Gastroesophageal sphincter (tissue), 4 donors: ENCODE results near the gene C3orf20. TPM values are rescaled to one million over a fixed set of nuclear protein-coding genes. Genes with fewer than 3 reads are reported as not detected.

ENCODE experiments used
- ATAC-seq: fragments of 150-250 bp; one replicate; pipeline ENCODE4 v1.9.1; 2016; ENCODE audit warnings: mild to moderate bottlenecking, moderate library complexity
- H3K27ac ChIP-seq, 4 donors: fragments of 200-600 bp; sonication (generic) in 3 of 4; 1 replicate in 3 of 4; 2 replicates in 1 of 4; pipeline ENCODE4 v1.5.1; 2016 to 2019
- H3K27me3 ChIP-seq: fragments of 200-600 bp; sonication (generic); one replicate; pipeline ENCODE4 v1.5.1; 2019
- H3K36me3 ChIP-seq, 2 donors: fragments of 200-600 bp; sonication (generic); one replicate each; pipeline ENCODE4 v1.5.1; 2019; ENCODE audit warnings: control low read depth in 1 of 2
- H3K4me1 ChIP-seq, 3 donors: fragments of 200-600 bp; sonication (generic); 1 replicate in 2 of 3; 2 replicates in 1 of 3; pipeline ENCODE4 v1.5.1; 2016 to 2019; ENCODE audit warnings: control low read depth in 2 of 3
- H3K4me3 ChIP-seq, 2 donors: fragments of 200-600 bp; sonication (generic); one replicate each; pipeline ENCODE4 v1.5.1; 2019; ENCODE audit warnings: mild to moderate bottlenecking in 1 of 2, moderate library complexity in 1 of 2
- H3K9me3 ChIP-seq, 3 donors: fragments of 200-600 bp; sonication (generic); one replicate each; pipeline ENCODE4 v1.5.1; 2017 to 2019; ENCODE audit warnings: control low read depth in 2 of 3
- CTCF ChIP-seq, 4 experiments: fragments of 200-600 bp in 2 of 4; fragments of 450-650 bp in 2 of 4; sonication (generic) in 1 of 4; IDR thresholded peaks; one replicate each; pipeline ENCODE4 v1.5.1; 2017 to 2019; ENCODE audit warnings: antibody characterized with exemption in 4 of 4, mild to moderate bottlenecking in 2 of 4, moderate library complexity in 2 of 4
- EP300 ChIP-seq: sonication (generic); formaldehyde crosslinking; IDR thresholded peaks from one replicate; pipeline ENCODE4 v1.6.1; 2017; ENCODE audit warnings: antibody characterized with exemption, mild to moderate bottlenecking
- POLR2A ChIP-seq, 2 donors: fragments of 450-650 bp; IDR thresholded peaks; one replicate each; pipeline ENCODE4 v1.6.1; 2017; ENCODE audit warnings: antibody characterized with exemption in 2 of 2, mild to moderate bottlenecking in 2 of 2, moderate library complexity in 1 of 2
- POLR2AphosphoS5 ChIP-seq: sonication (generic); formaldehyde crosslinking; IDR thresholded peaks from one replicate; pipeline ENCODE4 v1.6.1; 2017; ENCODE audit warnings: antibody characterized with exemption
- WGBS, 2 donors: methylation state at CpG; one replicate each; pipeline ENCODE4 v1.1.5; 2018; ENCODE audit warnings: low coverage in 1 of 2; 5-methylcytosine and 5-hydroxymethylcytosine counted together
- total RNA-seq, 4 donors: library from RNA; depleted of rRNA; stranded (reverse); fragments of >200 nt; gene quantifications; one replicate each; pipeline ENCODE4 v1.1.0, GENCODE V29; 2016

The C3orf20 gene
- total RNA-seq, 4 donors from 2014 or later, result 0.13 TPM; not detected in 3

GRCh38 chr3:14797731-14798130 is 122.8 kb downstream of the C3orf20 start:
- WGBS, 2 donors, result 81% methylated on average over 3 of the region's 4 CpGs; no CpG with 5 or more reads in 1 of the 2 donors
- Histone ChIP-seq H3K36me3 (no peaks in the 10 kb centered on the region), H3K4me3 (no peak overlapping the region), H3K4me1 (peaks cover 0 to 25% (median 8%) of the 10 kb centered on the region in 3 donors), H3K9me3 (no peaks in the 10 kb centered on the region), H3K27ac (no peak overlapping the region), H3K27me3 (peaks cover 15% of the 10 kb centered on the region)
- ATAC-seq, result no peak
- no peak for TF ChIP-seq EP300
- TF ChIP-seq POLR2AphosphoS5, result no peak
- no peak for TF ChIP-seq POLR2A (IDR thresholded peaks at IDR 0.05)
- TF ChIP-seq CTCF (IDR thresholded peaks at IDR 0.05), result no peak

DNA sequence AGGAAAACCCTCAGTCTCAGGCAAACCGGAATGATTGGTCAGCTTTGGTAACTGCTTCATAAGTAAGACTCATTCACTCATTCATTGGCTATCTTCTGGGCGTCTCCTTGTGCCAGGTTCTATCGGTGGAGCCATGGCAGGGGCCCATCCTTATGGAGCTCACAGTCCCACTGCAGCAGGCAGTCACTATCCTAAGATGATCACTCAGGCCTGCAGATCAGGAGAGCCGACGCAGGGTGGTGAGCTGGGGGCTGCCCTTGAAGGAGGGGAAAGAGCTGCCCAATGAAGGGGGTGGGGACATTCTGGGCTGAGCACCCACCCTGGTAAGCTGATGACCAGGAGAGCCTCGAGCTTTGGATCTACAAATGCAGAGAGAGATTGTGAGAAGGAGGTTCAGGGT is 123.3 kb downstream of the C3orf20 start:
- Histone ChIP-seq H3K4me1 (peaks cover 0 to 20% (median 4%) of the 10 kb centered on the region in 3 donors), H3K4me3 (no peak overlapping the region), H3K27me3 (peaks cover 15% of the 10 kb centered on the region), H3K36me3 (no peaks in the 10 kb centered on the region), H3K9me3 (no peaks in the 10 kb centered on the region), H3K27ac (no peak overlapping the region)
- 71 to 92% methylated on average over 1 to 2 of the region's 6 CpGs for WGBS, 2 donors
- no peak for ATAC-seq
- TF ChIP-seq EP300 (no peak), POLR2AphosphoS5 (no peak)

GRCh38 chr3:14799146-14799545 is 124.2 kb downstream of the C3orf20 start:
- no peaks in the 10 kb centered on the region for H3K36me3 ChIP-seq
- H3K27ac ChIP-seq, result no peak overlapping the region
- peaks cover 0 to 20% (median 0%) of the 10 kb centered on the region in 3 donors for H3K4me1 ChIP-seq
- ATAC-seq, result no peak
- H3K9me3 ChIP-seq, result no peaks in the 10 kb centered on the region
- peaks cover 15% of the 10 kb centered on the region for H3K27me3 ChIP-seq
- H3K4me3 ChIP-seq, result no peak overlapping the region
- no peak for TF ChIP-seq EP300
- TF ChIP-seq CTCF (IDR thresholded peaks at IDR 0.05), result no peak
- TF ChIP-seq POLR2AphosphoS5, result no peak
- no peak for TF ChIP-seq POLR2A (IDR thresholded peaks at IDR 0.05)
- 66 to 87% methylated on average over 3 to 4 of the region's 4 CpGs for WGBS, 2 donors

GRCh38 chr3:14801031-14801430 is 126.1 kb downstream of the C3orf20 start:
- H3K4me3 ChIP-seq, result no peak overlapping the region
- no peak overlapping the region for H3K27ac ChIP-seq
- 91 to 97% methylated on average over 6 to 8 of the region's 9 CpGs for WGBS, 2 donors
- H3K36me3 ChIP-seq, result no peaks in the 10 kb centered on the region
- no peak for ATAC-seq
- H3K27me3 ChIP-seq, result peaks cover 15% of the 10 kb centered on the region
- no peaks in the 10 kb centered on the region for H3K9me3 ChIP-seq
- TF ChIP-seq POLR2AphosphoS5, result no peak
- TF ChIP-seq POLR2A (IDR thresholded peaks at IDR 0.05), result no peak
- no peak for TF ChIP-seq EP300
- no peak for TF ChIP-seq CTCF (IDR thresholded peaks at IDR 0.05)
- peaks cover 0 to 34% (median 0%) of the 10 kb centered on the region in 3 donors for H3K4me1 ChIP-seq

DNA sequence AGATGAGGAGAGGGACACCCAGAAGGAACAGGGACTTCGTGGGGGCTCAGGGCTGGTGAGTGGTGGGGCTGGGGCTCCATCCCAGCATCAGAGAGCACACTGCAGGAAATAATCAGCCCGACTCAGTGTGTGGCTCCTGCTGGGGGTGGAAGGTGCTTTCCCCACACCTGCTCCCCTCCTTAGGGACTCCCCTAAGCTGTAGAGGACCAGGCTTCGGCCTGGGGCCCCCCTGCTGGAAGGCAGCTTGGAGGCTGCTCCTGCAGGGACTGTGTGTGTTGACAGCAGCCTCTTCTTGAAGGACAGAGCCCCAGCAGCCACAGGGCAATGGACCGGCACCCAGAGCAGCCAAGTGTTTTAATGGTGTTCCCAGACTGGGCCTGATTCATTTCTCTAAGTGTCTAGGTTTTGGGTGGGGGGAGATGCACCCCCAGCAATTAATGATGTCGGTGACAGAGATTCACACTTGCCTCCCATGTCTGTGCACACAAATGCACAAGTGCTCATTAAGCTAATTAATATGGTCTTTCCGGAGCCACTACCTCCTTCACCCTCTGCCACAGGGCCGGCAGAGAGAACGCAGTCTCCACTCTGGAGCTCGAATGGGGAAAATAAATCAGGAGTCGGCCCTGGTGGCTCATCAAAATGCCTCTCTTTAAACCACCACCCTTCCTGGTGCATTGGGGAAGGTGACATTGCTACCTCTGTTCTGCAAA is 126.9 kb downstream of the C3orf20 start:
- no peaks in the 10 kb centered on the region for H3K36me3 ChIP-seq
- no peak for ATAC-seq
- no peaks in the 10 kb centered on the region for H3K9me3 ChIP-seq
- H3K27ac ChIP-seq, result no peak overlapping the region
- peaks cover 0 to 32% (median 0%) of the 10 kb centered on the region in 3 donors for H3K4me1 ChIP-seq
- H3K4me3 ChIP-seq, result no peak overlapping the region
- no peak for TF ChIP-seq POLR2A (IDR thresholded peaks at IDR 0.05)
- TF ChIP-seq CTCF (IDR thresholded peaks at IDR 0.05), result no peak
- no peak for TF ChIP-seq POLR2AphosphoS5
- TF ChIP-seq EP300, result no peak
- WGBS, 2 donors, result 67 to 80% methylated on average over 1 to 7 of the region's 10 CpGs
- peaks cover 16% of the 10 kb centered on the region for H3K27me3 ChIP-seq
